Lung microvascular endothelial cell (primary cell): ENCODE results near the gene KLHDC8A. TPM values are rescaled to one million over a fixed set of nuclear protein-coding genes. Genes with fewer than 3 reads are reported as not detected.
A peak's percentile ranks its signal among the peaks of the same experiment; 100 is the strongest.

ENCODE experiments used
- DNase-seq, 2 donors: peaks; one replicate each; pipeline versions ENCODE4 v3.0.0 to v3.0.0-alpha.2; 2010; ENCODE audit warnings: low read depth in 2 of 2
- total RNA-seq: library from RNA; depleted of rRNA; stranded (reverse); fragments of >200 nt; gene quantifications from 2 replicates; pipeline ENCODE4 v1.2.1, GENCODE V29; 2014

KLHDC8A gene
- total RNA-seq, 1 donor from 2014 or later = not detected

- DNase-seq = no peak
These were observed 12.4 kb downstream of the KLHDC8A start for GRCh38 chr1:205344066-205344928.

- no peak for DNase-seq
These were observed 13.2 kb downstream of the KLHDC8A start for GRCh38 chr1:205343431-205344065.

- DNase-seq = no peak
These were observed 13.7 kb downstream of the KLHDC8A start for GRCh38 chr1:205342986-205343385.

GRCh38 chr1:205340676-205341075, 16.0 kb downstream of the KLHDC8A start:
- no peak for DNase-seq

- no peak for DNase-seq
These were observed 17.0 kb downstream of the KLHDC8A start for GRCh38 chr1:205339717-205340116.

GRCh38 chr1:205339197-205339702, 17.5 kb downstream of the KLHDC8A start:
- DNase-seq = no peak

GRCh38 chr1:205338011-205338410, 18.7 kb downstream of the KLHDC8A start:
- DNase-seq = no peak

- DNase-seq = no peak
These were observed 19.2 kb downstream of the KLHDC8A start for GRCh38 chr1:205337481-205337880.

- DNase-seq = peak; percentile 75 to 77
These were observed 21.0 kb downstream of the KLHDC8A start for GRCh38 chr1:205335692-205336091.

- no peak for DNase-seq
These were observed 24.5 kb downstream of the KLHDC8A start for GRCh38 chr1:205332015-205332791.

GRCh38 chr1:205330150-205330549, 26.6 kb downstream of the KLHDC8A start:
- DNase-seq = no peak

GRCh38 chr1:205329719-205330118, 27.0 kb downstream of the KLHDC8A start:
- no peak for DNase-seq

GRCh38 chr1:205328476-205328875, 28.2 kb downstream of the KLHDC8A start:
- no peak for DNase-seq

- DNase-seq = no peak
These were observed 29.8 kb downstream of the KLHDC8A start for GRCh38 chr1:205326812-205327466.

- DNase-seq = peak; percentile 84
These were observed 31.3 kb downstream of the KLHDC8A start for GRCh38 chr1:205325334-205325884.

- DNase-seq = peak in 1 of 2 donors; percentile 88
These were observed 31.9 kb downstream of the KLHDC8A start for GRCh38 chr1:205324781-205325180.

GRCh38 chr1:205323794-205324193, 32.9 kb downstream of the KLHDC8A start:
- no peak for DNase-seq

- no peak for DNase-seq
These were observed 34.8 kb downstream of the KLHDC8A start for GRCh38 chr1:205321959-205322283.

- peak; percentile 91 to 93 for DNase-seq
These were observed 35.4 kb downstream of the KLHDC8A start, which contains the start of gene NUAK2 for GRCh38 chr1:205321162-205321958. TSS of gene NUAK2 (minus strand) at chr1:205321745. CDS start at chr1:205321628, 117 bp downstream.
